AG09309 (cell line): ENCODE results near the gene CFAP68.

ENCODE experiments used
- DNase-seq: peaks from one replicate; pipeline ENCODE4 v3.0.0-alpha.2; 2010; ENCODE audit warnings: low read depth
- H3K4me3 ChIP-seq: 2 replicates; pipeline ENCODE4 v1.5.1; 2011; ENCODE audit warnings: mild to moderate bottlenecking, low read depth, low read length, moderate library complexity; ENCODE audit not compliant: control insufficient read depth
- CTCF ChIP-seq: IDR thresholded peaks from 2 replicates; pipeline ENCODE4 v1.5.1; 2011; ENCODE audit warnings: mild to moderate bottlenecking, low read depth, low read length, inconsistent platforms; ENCODE audit not compliant: insufficient read depth, control insufficient read depth; ENCODE audit errors: missing control alignments

Gene CFAP68

DNA sequence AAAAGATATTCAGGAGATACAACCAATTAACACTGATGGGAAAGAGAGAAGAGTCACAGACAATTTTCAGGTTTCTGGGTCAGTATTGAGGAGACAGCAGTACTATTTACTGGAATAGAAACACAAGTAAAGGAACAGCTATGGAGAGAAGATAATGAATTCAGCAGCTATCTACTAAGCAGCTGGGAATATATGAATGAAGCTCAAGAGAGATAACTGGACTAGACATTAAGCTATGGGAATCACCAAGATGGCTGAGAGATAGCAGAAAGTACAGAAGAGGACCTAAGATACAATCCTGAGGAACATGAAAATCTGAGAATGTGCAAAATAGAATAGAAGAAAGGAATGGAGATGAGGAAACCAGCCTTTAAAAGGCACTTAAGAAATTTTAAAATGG lies 23.8 kb upstream of the CFAP68 start:
- no peak for TF ChIP-seq CTCF
- no peak overlapping the region for H3K4me3 ChIP-seq
- no peak for DNase-seq

- TF ChIP-seq CTCF: no peak
- DNase-seq: no peak
- H3K4me3 ChIP-seq: no peak overlapping the region
Measured at GRCh38 chr11:111860257-111860656, 19.1 kb upstream of the CFAP68 start.

DNA sequence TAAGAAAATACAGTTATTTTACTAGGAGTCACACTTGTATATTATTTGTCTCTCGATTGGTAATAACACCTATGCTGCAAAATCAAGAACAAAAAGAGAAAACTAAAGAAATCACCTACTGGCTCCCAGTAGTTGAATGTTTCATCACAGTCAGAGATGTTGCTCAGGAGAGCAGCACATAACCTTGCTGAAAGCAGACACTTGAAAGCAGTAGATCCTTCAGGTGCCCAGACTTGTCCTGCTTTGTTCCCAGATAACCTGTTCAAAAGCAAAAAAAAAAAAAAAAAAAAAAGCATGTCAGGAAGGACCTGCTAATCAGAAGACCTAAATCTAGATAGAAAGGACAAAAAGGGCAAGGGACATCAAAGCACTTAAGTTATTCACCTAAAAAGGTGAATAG lies 9.2 kb upstream of the CFAP68 start:
- H3K4me3 ChIP-seq: no peak overlapping the region
- no peak for DNase-seq
- no peak for TF ChIP-seq CTCF

DNA sequence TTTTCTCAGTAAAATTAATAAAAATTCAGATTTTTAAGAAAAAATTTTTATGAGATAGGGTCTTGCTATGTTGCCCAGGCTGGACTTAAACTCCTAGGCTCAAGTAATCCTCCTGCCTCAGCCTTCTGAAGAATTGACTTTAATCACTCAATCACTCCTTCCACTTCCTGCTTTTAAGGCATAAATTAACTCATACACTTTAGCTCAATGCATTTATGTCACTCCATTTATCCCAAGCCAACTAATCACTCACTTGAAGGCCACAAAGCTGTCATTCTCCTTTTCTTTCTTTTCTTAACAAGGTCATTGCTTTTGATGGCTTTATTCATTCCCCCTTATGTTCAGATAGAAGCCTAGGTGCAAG lies 8.8 kb upstream of the CFAP68 start:
- TF ChIP-seq CTCF: no peak
- DNase-seq: no peak
- peak overlapping the region; percentile 80 for H3K4me3 ChIP-seq

DNA sequence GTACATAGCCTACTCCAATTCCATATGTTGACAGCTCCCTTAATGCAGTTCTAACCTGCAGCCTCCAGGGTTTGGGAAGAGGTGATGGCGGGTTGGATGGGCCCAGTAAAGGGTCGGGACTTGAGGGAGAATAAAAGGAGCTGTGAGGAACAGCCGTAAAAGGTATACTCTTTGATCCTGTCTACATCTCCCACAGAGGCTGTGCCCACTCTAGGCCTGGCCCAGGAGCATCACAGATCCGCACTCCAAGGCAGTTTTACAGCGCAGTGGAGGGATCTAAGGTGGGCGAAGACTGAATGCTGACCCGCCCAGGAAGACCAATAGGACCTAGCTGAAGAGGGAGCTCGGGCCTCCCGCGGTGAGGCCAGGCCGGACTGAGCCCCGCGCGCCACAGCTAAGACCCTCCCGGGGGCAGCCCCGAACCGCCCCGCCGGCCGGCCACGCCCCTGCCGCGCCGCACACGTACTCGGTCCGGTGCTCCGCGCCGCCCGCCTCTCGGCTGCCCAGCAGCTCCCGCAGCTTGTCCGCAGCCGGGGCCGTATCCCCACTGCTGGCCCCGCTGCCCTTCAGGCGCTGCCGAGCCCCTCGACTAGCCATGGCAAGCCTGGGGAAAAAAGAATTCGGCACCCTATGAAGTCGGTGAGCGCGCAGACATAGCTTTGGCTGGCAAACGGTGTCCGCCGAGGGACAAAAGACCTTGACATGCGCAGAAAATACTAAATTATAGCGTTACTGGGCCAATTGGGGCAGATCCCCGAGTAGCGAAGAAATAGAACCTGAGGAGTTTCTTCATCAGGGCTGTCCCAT lies 8.3 kb upstream of the CFAP68 start, which contains the start of gene ALG9:
TSS of gene ALG9 (minus strand) at position 696 of the 807 bp plus-strand sequence. CDS start at position 597, 99 bp downstream.
- H3K4me3 ChIP-seq: peak within 1 kb of the TSS; percentile 80
- TF ChIP-seq CTCF: peak; percentile 39
- DNase-seq: peak; percentile 37

- H3K4me3 ChIP-seq: peak overlapping the region; percentile 80
- no peak for TF ChIP-seq CTCF
- DNase-seq: no peak
Measured at GRCh38 chr11:111871693-111872161, 7.6 kb upstream of the CFAP68 start.
